H1 (cell line): ENCODE data around the gene ZBTB44. TPM values are rescaled to one million over a fixed set of nuclear protein-coding genes. Genes with fewer than 3 reads are reported as not detected.

ENCODE experiments used
- CTCF ChIA-PET: fragments of 300-600 bp; sonication (Branson Sonifier 250); formaldehyde crosslinking; loops from one replicate; lab custom pipeline; 2021; ENCODE audit not compliant: partially characterized antibody; lab: Charles Lee
- POLR2A ChIA-PET: fragments of 300-600 bp; sonication (Branson Sonifier 250); formaldehyde crosslinking; loops from one replicate; lab custom pipeline; 2021; ENCODE audit warnings: inconsistent platforms; ENCODE audit not compliant: partially characterized antibody; lab: Charles Lee
- DNase-seq, 2 experiments: peaks; one replicate each; pipeline versions ENCODE4 v3.0.0 to v3.0.0-alpha.2; 2010 to 2022; ENCODE audit warnings: low spot score in 2 of 2, low read depth in 1 of 2, mixed read lengths in 1 of 2
- FAIRE-seq: peaks from 2 replicates; lab custom pipeline; 2011; peaks lifted over from hg19 to GRCh38; lab: Jason Lieb, UNC
- H2AFZ ChIP-seq: 2 replicates; pipeline ENCODE4 v1.8.1; 2012; ENCODE audit warnings: low read length, inconsistent platforms
- H2AK5ac ChIP-seq: 2 replicates; pipeline ENCODE4 v1.6.1; 2013; ENCODE audit warnings: low read depth, low read length
- H2BK120ac ChIP-seq: replicated peaks from 2 replicates; pipeline ENCODE3; 2013; ENCODE audit warnings: low read depth, low read length, inconsistent platforms
- H2BK12ac ChIP-seq: 2 replicates; pipeline ENCODE4 v1.6.1; 2013; ENCODE audit warnings: low read depth, low read length
- H2BK15ac ChIP-seq: 2 replicates; pipeline ENCODE4 v1.6.1; 2013; ENCODE audit warnings: low read length
- H2BK20ac ChIP-seq: 2 replicates; pipeline ENCODE4 v1.6.1; 2013; ENCODE audit warnings: low read length
- H2BK5ac ChIP-seq: 2 replicates; pipeline ENCODE4 v1.6.1; 2013; ENCODE audit warnings: low read depth, low read length
- H3K14ac ChIP-seq: 2 replicates; pipeline ENCODE4 v1.6.1; 2013; ENCODE audit warnings: inconsistent platforms; ENCODE audit not compliant: insufficient read length
- H3K18ac ChIP-seq: 2 replicates; pipeline ENCODE4 v1.6.1; 2013; ENCODE audit warnings: low read length; ENCODE audit errors: extremely low read depth
- H3K23ac ChIP-seq: 2 replicates; pipeline ENCODE4 v1.6.1; 2013; ENCODE audit warnings: inconsistent platforms; ENCODE audit not compliant: insufficient read length
- H3K23me2 ChIP-seq: 2 replicates; pipeline ENCODE4 v1.6.1; 2013; ENCODE audit warnings: low read depth, low read length
- H3K27ac ChIP-seq: 2 replicates; pipeline ENCODE4 v1.6.1; 2011; ENCODE audit warnings: low read depth, low read length, inconsistent platforms
- H3K27me3 ChIP-seq, 4 experiments: replicated peaks in 1 of 4; 1 replicate in 1 of 4; 2 replicates in 3 of 4; pipeline versions ENCODE4 v1.6.1 to v1.8.1; 2011 to 2013; ENCODE audit warnings: low read length in 3 of 4, mild to moderate bottlenecking in 3 of 4, inconsistent platforms in 2 of 4, mixed read lengths in 2 of 4, moderate library complexity in 1 of 4; ENCODE audit not compliant: control insufficient read depth in 3 of 4, insufficient read depth in 3 of 4; ENCODE audit errors: extremely low read depth in 1 of 4
- H3K36me3 ChIP-seq, 4 experiments: 2 replicates each; pipeline versions ENCODE4 v1.6.1 to v1.8.1; 2011 to 2013; ENCODE audit warnings: mild to moderate bottlenecking in 4 of 4, low read length in 3 of 4, moderate library complexity in 2 of 4, control low read depth in 1 of 4, inconsistent platforms in 1 of 4; ENCODE audit not compliant: insufficient read depth in 4 of 4, control insufficient read depth in 2 of 4
- H3K4ac ChIP-seq: replicated peaks from 2 replicates; pipeline ENCODE3; 2013; ENCODE audit warnings: low read length, low read depth, mixed read lengths, inconsistent platforms; ENCODE audit not compliant: insufficient read length
- H3K4me1 ChIP-seq, 4 experiments: replicated peaks in 1 of 4; 1 replicate in 1 of 4; 2 replicates in 3 of 4; pipeline versions ENCODE4 v1.6.1 to v1.8.1; 2011 to 2013; ENCODE audit warnings: low read length in 3 of 4, inconsistent platforms in 2 of 4, mixed read lengths in 1 of 4; ENCODE audit not compliant: insufficient read depth in 4 of 4, control insufficient read depth in 3 of 4
- H3K4me2 ChIP-seq, 2 experiments: 2 replicates each; pipeline versions ENCODE4 v1.6.1 to v1.8.1; 2011 to 2013; ENCODE audit warnings: low read depth in 2 of 2, low read length in 2 of 2, control low read depth in 1 of 2, inconsistent platforms in 1 of 2, mild to moderate bottlenecking in 1 of 2; ENCODE audit not compliant: insufficient read depth in 1 of 2
- H3K4me3 ChIP-seq, 4 experiments: fragments of 200-600, 300-600 bp in 1 of 4; sonication (generic), shearing (Covaris generic), sonication (Bioruptor Twin) in 1 of 4; 2 replicates each; pipeline versions ENCODE4 v1.5.1 to v1.8.1; 2011 to 2016; ENCODE audit warnings: low read length in 4 of 4, low read depth in 3 of 4, control low read depth in 2 of 4, inconsistent platforms in 2 of 4, mild to moderate bottlenecking in 2 of 4, mixed read lengths in 1 of 4, moderate library complexity in 1 of 4; ENCODE audit not compliant: insufficient read depth in 2 of 4; ENCODE audit errors: extremely low read depth in 1 of 4
- H3K56ac ChIP-seq: replicated peaks from 2 replicates; pipeline ENCODE3; 2013; ENCODE audit warnings: low read depth, mild to moderate bottlenecking, mixed read lengths, low read length, inconsistent platforms; ENCODE audit not compliant: insufficient read length
- H3K79me1 ChIP-seq: 2 replicates; pipeline ENCODE4 v1.6.1; 2013; ENCODE audit warnings: low read depth, low read length, control low read depth
- H3K79me2 ChIP-seq, 2 experiments: 2 replicates each; pipeline versions ENCODE4 v1.6.1 to v1.8.1; 2012 to 2013; ENCODE audit warnings: low read length in 2 of 2, mild to moderate bottlenecking in 2 of 2, inconsistent platforms in 1 of 2; ENCODE audit not compliant: insufficient read depth in 2 of 2, control insufficient read depth in 1 of 2
- H3K9ac ChIP-seq, 4 experiments: replicated peaks in 1 of 4; 1 replicate in 1 of 4; 2 replicates in 3 of 4; pipeline versions ENCODE4 v1.6.1 to v1.8.1; 2011 to 2013; ENCODE audit warnings: low read depth in 3 of 4, low read length in 3 of 4, control low read depth in 2 of 4, mild to moderate bottlenecking in 2 of 4, moderate library complexity in 2 of 4, inconsistent platforms in 1 of 4; ENCODE audit errors: extremely low read depth in 1 of 4
- H3K9me3 ChIP-seq, 2 experiments: 2 replicates each; pipeline versions ENCODE4 v1.6.1 to v1.8.1; 2012 to 2013; ENCODE audit warnings: mild to moderate bottlenecking in 2 of 2, moderate library complexity in 2 of 2, control low read depth in 1 of 2, inconsistent platforms in 1 of 2, low read depth in 1 of 2, low read length in 1 of 2, mixed read lengths in 1 of 2; ENCODE audit not compliant: insufficient read depth in 2 of 2
- H4K20me1 ChIP-seq, 2 experiments: replicated peaks in 1 of 2; 2 replicates each; pipeline versions ENCODE3 to v1.8.1; 2011 to 2013; ENCODE audit warnings: inconsistent platforms in 2 of 2, low read length in 2 of 2, mild to moderate bottlenecking in 1 of 2; ENCODE audit not compliant: insufficient read depth in 2 of 2, control insufficient read depth in 1 of 2
- H4K5ac ChIP-seq: 2 replicates; pipeline ENCODE4 v1.6.1; 2013; ENCODE audit warnings: low read length, low read depth, mixed read lengths, inconsistent platforms; ENCODE audit not compliant: insufficient read length
- H4K8ac ChIP-seq: 2 replicates; pipeline ENCODE4 v1.8.0; 2013; ENCODE audit warnings: mild to moderate bottlenecking, moderate library complexity, low read length, inconsistent platforms; ENCODE audit not compliant: insufficient read depth; ENCODE audit errors: extremely low read depth
- H4K91ac ChIP-seq: replicated peaks from 2 replicates; pipeline ENCODE3; 2013; ENCODE audit warnings: low read length, mixed read lengths, inconsistent platforms; ENCODE audit not compliant: insufficient read length
- CREB1 ChIP-seq: IDR thresholded peaks from 2 replicates; pipeline ENCODE4 v1.6.1; 2012; ENCODE audit warnings: inconsistent platforms
- EGR1 ChIP-seq: IDR thresholded peaks from 2 replicates; pipeline ENCODE4 v1.6.1; 2011; ENCODE audit warnings: low read depth, low read length, borderline replicate concordance
- EZH2 ChIP-seq: fragments of 200-600 bp; sonication (generic); IDR thresholded peaks from 2 replicates; pipeline ENCODE4 v1.7.1; 2012; ENCODE audit warnings: low read depth, mild to moderate bottlenecking, moderate library complexity, low read length, inconsistent platforms; ENCODE audit not compliant: severe bottlenecking
- MAFK ChIP-seq: IDR thresholded peaks from 2 replicates; pipeline ENCODE4 v1.6.1; 2012; ENCODE audit warnings: low read depth, mild to moderate bottlenecking, improper control_type of control experiment, low read length
- SIX5 ChIP-seq: IDR thresholded peaks from 2 replicates; pipeline ENCODE4 v1.6.1; 2011; ENCODE audit warnings: mild to moderate bottlenecking, low read depth, low read length
- TBP ChIP-seq: IDR thresholded peaks from 2 replicates; pipeline ENCODE4 v1.6.1; 2011; ENCODE audit warnings: low read depth, low read length, improper control_type of control experiment
- WGBS, 2 experiments: shearing (Covaris generic) in 1 of 2; methylation state at CpG; one replicate each; pipeline versions ENCODE4 v1.1.6 to v1.1.7; 2013 to 2015; ENCODE audit warnings: low lambda C conversion rate in 2 of 2, mixed read lengths in 2 of 2, inconsistent platforms in 1 of 2, low coverage in 1 of 2, missing lambda C conversion rate in 1 of 2; ENCODE audit not compliant: insufficient replicate concordance in 2 of 2, insufficient coverage in 1 of 2, insufficient read length in 1 of 2; ENCODE audit errors: extremely low coverage in 1 of 2, missing lambda C conversion rate in 1 of 2; 5-methylcytosine and 5-hydroxymethylcytosine counted together
- polyA plus RNA-seq, 7 experiments: library from polyadenylated mRNA; depleted of rRNA in 3 of 7; stranded (reverse) in 5 of 7; unstranded in 2 of 7; fragments of >200 nt in 5 of 7; fragments of 200-250 nt in 2 of 7; gene quantifications; 1 replicate in 5 of 7; 2 replicates in 1 of 7; 4 replicates in 1 of 7; pipeline versions ENCODE4 v1.2.1 to v1.2.3, GENCODE V29; 2011 to 2013; ENCODE audit warnings: missing spikeins in 2 of 7, mixed read lengths in 2 of 7
- total RNA-seq: library from RNA; stranded (reverse); fragmentation: NEBNext Ultra II Directional; extraction: Animal tissue kit (Norgen Biotek cat#: 25700); gene quantifications from 2 replicates; pipeline ENCODE4 v1.2.1, GENCODE V29; 2021
- TF ChIP-seq, protein P1 (sequence below), 3 experiments: IDR thresholded peaks; 1 replicate in 2 of 3; 2 replicates in 1 of 3; pipeline versions ENCODE4 v1.5.1 to v1.6.1; 2011; ENCODE audit warnings: low read length in 3 of 3, mild to moderate bottlenecking in 3 of 3, inconsistent platforms in 2 of 3, low read depth in 1 of 3, moderate library complexity in 1 of 3; ENCODE audit not compliant: insufficient read depth in 1 of 3; ENCODE audit errors: control extremely low read depth in 1 of 3
- TF ChIP-seq, protein P2 (sequence below): IDR thresholded peaks from 2 replicates; pipeline ENCODE4 v1.6.1; 2012; ENCODE audit warnings: inconsistent platforms

Gene ZBTB44
- total and polyA plus RNA-seq, 2 of the 8 experiments (the other 6 are each of a cell fraction or from before 2014, with no cell fraction given): 37.2 to 158 TPM

DNA sequence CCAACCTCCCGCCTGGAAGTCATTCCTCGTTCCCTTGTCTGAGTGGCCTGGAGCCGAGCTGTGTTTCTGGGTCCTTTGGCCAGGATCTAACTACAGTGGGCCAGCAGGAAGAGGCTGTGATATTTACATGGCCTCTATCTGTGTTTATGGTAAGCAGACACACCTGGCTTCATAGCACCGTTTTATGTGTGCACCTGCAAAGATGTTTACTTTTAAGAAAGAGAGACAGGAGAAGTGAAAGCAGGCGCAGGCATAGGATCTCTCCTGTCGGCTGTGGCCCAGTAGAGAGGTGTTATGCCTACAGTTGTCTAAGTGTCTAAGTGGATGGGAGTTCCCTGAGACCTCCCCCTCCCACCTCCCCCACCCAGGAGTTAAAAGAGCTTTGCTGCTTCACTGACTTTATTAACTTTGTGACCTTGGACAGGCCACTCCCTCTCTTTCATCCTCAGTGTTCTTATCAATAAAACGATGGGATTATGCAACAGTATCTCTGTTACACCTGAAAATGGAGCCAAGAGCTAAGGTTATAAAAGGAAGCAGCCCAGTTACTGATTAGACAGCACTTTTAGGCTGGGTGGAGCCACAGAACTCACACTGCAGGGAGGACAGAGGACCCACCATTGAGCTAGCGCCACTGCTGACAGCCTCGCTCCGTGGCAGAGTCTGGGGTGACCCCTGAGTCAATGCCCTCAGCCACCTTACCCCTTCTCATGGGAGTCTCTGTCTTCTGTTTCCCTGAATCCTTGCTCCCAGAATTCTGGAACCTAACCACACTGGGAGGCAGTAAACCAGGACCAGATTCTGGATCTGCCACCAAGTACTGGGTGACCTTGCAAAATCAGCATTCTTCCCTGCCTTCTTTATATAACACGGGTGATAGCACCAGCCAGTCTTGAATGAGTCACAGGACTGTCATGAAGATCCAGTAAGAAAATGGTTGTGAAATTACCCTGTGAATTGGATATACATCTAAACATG is 133.1 kb downstream of the ZBTB44 start:
- no peak overlapping the region for H4K91ac ChIP-seq
- no peaks in the 10 kb centered on the region; a peak in 1 of 7 replicates for H3K4me1 ChIP-seq
- POLR2A ChIA-PET: no interaction called here
- H2BK20ac ChIP-seq: no peak overlapping the region
- no peak overlapping the region for H3K4me2 ChIP-seq
- H3K27me3 ChIP-seq: no peaks in the 10 kb centered on the region; a peak in 1 of 7 replicates
- H3K4me3 ChIP-seq: no peak overlapping the region
- CTCF ChIA-PET: interaction anchor here (1.2 kb wide), 1 partner anchor 9 kb away, joined by 3 read pairs; no protein-coding TSS in a partner anchor
- H2AFZ ChIP-seq: no peak overlapping the region
- H3K79me2 ChIP-seq: no peaks in the 10 kb centered on the region
- no peak overlapping the region for H3K18ac ChIP-seq
- DNase-seq: no peak
- WGBS, 2 experiments: 87% methylated on average over 11 of the region's 11 CpGs; no CpG with 5 or more reads in 1 of the 2 experiments
- no peak overlapping the region for H2BK120ac ChIP-seq
- H3K27ac ChIP-seq: no peak overlapping the region
- H3K4ac ChIP-seq: no peak overlapping the region
- no peak overlapping the region for H4K5ac ChIP-seq
- H2BK15ac ChIP-seq: no peak overlapping the region
- no peak overlapping the region for H3K9ac ChIP-seq
- peaks cover 0 to 2% of the 10 kb centered on the region in 2 experiments for H4K20me1 ChIP-seq
- no peak overlapping the region for H2AK5ac ChIP-seq
- no peaks in the 10 kb centered on the region for H3K9me3 ChIP-seq
- no peak overlapping the region for H4K8ac ChIP-seq
- H3K23ac ChIP-seq: no peak overlapping the region
- no peak for FAIRE-seq
- no peak overlapping the region for H3K14ac ChIP-seq
- H2BK12ac ChIP-seq: no peak overlapping the region
- no peaks in the 10 kb centered on the region for H3K36me3 ChIP-seq
- no peak overlapping the region for H3K56ac ChIP-seq
- H2BK5ac ChIP-seq: no peak overlapping the region
- H3K23me2 ChIP-seq: no peaks in the 10 kb centered on the region
- H3K79me1 ChIP-seq: peaks cover 4% of the 10 kb centered on the region; the same call in 1 of the 2 replicates
- TF ChIP-seq, protein P1, sequence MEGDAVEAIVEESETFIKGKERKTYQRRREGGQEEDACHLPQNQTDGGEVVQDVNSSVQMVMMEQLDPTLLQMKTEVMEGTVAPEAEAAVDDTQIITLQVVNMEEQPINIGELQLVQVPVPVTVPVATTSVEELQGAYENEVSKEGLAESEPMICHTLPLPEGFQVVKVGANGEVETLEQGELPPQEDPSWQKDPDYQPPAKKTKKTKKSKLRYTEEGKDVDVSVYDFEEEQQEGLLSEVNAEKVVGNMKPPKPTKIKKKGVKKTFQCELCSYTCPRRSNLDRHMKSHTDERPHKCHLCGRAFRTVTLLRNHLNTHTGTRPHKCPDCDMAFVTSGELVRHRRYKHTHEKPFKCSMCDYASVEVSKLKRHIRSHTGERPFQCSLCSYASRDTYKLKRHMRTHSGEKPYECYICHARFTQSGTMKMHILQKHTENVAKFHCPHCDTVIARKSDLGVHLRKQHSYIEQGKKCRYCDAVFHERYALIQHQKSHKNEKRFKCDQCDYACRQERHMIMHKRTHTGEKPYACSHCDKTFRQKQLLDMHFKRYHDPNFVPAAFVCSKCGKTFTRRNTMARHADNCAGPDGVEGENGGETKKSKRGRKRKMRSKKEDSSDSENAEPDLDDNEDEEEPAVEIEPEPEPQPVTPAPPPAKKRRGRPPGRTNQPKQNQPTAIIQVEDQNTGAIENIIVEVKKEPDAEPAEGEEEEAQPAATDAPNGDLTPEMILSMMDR (IDR thresholded peaks at IDR 0.05; ENCODE audit: control extremely low read depth in 1 of 3, insufficient read depth in 1 of 3, low read depth in 1 of 3, low read length in 3 of 3): no peak
- TF ChIP-seq MAFK (no peak), EZH2 (no peak), EGR1 (no peak), SIX5 (no peak), TBP (no peak), CREB1 (no peak)
- TF ChIP-seq, protein P2, sequence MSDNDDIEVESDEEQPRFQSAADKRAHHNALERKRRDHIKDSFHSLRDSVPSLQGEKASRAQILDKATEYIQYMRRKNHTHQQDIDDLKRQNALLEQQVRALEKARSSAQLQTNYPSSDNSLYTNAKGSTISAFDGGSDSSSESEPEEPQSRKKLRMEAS: no peak
